Measurements from ENCODE around the gene CACFD1.

Gene CACFD1

DNA sequence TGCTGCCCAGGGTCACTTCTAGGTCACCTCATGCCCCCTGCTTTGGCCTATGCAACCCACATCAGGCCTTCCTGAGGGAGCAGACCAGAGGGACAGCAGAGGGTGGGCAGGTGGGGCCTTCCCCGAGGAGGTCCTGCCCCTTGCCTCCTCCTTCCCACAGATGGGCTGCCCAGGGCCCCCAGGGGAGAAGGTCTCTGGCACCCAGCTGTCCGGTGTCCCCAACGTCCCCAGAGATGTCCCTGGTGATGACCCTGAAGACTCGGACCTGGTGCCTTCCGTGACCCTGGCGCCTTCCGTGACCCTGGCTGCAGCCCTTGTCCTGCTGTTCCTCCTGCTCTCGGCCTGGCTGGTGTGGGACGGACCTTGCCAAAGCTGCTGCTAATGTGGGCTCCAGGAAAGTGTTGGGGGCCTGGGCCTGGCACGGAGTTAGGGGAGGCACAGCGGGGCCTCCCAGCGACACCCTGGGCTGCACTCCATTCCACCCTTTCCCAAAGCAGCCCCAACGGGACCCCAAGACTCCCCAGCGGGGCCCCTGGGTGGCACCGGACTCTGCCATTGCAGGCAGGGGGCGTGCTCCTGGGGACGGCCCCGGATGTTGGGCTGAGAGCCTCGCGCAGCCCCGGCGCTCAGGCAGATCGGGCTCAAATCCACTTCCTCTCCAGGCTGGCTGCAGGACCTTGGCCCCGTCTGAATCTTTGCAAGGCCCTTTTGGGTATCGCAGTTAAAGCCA is 25.9 kb downstream of the CACFD1 start:
- peak in 1 of 2 donors; percentile 27 for DNase-seq

DNA sequence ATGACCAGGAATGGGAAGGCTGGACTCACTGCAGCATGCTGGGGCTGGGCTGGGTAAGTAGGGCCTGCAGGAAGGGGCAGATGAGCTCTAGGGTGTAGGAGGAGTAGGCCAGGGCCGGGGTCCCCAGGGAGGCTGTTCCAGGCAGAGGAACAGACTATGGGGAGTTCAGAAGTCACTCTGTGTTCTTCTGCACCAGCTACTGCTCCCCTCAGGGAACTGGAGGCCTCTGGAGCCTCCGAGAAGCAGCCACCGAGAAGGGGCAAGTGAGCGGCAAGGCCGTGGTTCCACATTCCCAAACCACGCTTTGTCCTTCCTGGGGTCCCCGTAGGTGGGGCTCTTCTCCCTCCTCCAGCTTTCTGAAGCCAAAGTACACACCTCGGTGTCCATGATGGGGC is 27.6 kb downstream of the CACFD1 start:
- no peak for DNase-seq

GRCh38 chr9:133488686-133489252 is 29.0 kb downstream of the CACFD1 start:
- DNase-seq, result no peak

DNA sequence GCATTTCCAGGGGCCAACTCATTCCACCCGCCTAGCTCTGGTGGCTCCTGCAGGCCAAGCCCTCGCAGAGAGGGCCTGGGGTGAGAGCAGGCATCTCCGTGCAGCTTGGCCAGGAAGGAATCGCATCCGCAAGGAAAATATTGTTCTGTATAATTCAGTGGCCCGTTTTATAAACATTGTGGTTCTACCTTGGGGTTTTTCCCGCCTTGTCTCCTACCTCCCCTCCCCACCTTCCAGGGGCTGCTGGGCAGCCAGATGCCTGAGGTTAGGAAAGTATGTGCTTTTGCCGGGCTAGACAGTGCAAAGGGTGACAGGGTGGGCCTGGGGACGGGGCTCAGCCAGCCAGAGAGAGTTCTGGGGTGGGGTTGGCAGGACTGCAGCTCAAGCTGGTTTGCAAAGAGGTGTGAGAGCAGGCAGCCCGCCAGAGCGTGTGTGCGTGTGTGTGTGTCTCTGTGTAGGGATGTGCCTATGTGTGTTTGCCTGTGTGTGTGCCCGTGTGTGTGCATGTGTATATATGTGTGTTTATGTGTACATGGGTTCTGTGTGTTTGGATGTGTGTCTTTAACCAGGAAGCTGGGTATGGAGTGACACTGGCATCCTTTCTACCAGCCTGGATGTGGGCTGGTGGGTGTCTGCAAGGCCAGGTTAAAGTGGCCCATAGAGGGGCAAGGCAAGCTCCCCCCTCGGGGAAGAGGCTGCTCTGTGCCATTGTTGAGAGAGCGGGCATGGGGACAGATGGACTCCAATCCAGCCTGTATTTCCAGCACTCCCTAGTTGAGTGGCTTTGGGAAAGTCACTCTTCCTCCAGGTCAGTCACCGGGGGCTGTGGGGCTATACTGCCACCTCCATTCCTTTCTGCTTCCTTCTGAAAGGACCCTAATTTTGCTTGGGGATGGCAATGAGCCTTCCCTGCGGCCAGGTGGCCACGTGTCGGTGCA is 29.7 kb downstream of the CACFD1 start:
- DNase-seq, result no peak

DNA sequence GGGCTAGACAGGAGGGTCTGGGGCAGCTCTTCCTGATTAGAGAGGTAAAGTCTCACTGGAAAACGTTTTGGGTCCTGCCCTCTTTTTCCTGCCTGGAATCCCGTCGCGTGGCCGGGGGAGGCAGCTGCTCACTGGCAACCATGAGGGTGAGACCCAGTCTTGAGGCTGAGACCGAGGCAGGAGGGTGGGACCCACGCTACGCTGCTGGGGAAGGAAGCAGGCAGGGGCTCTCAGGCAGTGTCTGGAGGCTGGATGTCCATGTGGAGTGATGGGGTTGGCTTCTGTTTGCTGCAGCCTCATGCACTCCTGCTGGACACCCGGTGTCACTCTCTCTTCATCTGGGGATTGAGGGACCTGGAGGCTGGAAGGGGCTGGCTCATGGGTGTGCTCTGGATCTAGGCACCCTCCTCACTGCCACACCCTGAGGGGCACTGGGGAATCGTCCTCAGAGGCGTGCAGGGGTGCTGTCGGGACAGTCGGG is 30.5 kb downstream of the CACFD1 start:
- no peak for DNase-seq

DNA sequence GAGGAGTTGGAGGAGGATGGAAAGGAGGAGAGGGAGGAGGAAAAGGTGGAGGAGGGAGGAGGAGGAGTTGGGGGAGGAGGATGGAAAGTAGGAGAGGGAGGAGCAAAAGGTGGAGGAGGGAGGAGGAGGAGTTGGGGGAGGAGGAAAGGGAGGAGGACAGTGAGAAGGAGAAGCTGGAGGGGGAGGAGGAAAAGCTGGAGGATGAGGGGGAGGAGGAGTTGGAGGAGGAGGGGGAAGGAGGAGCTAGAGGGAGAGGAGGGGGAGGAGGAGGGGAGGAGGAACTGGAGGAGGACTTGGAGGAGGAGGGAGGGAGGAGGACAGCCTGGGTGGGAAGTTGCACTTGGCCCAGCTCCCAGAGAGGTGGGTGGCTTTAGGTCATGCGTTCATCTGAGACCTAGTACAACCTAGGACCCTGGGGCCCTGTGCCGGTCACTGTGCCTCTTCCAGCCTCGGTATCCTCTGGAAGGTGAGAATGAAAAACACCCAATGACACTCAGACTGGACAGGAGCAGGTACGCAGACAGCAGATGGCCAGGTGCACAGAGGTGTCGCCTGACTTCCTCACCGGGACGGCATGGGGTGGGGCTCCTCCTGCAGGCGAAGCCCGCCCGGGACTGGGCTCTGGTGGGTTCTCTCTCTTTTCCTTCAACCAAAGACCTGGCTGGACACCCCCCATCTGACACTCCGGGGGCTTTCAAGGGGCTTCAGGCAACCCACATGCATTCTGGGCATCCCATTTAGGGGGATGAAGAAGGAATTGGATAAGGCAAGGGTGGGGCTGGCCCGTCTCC is 31.3 kb downstream of the CACFD1 start:
- DNase-seq, result no peak

DNA sequence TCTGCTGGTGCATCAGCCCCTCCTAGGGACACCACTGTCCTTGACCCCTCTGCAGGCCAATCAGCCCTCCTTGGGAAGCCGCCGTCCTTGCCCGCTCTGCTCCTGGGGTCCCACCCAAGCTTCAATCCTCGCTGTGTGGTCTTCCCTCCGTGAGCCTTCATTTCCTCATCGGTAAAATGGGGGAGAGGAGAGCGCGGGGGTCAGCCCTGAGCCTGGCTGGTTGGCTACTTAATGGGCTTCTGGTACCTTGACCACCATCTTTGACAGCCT is 31.8 kb downstream of the CACFD1 start:
- DNase-seq, result no peak

- no peak for DNase-seq
Observed at GRCh38 chr9:133492061-133493021, 32.6 kb downstream of the CACFD1 start.

- no peak for DNase-seq
Observed at GRCh38 chr9:133493428-133493827, 33.6 kb downstream of the CACFD1 start.

DNA sequence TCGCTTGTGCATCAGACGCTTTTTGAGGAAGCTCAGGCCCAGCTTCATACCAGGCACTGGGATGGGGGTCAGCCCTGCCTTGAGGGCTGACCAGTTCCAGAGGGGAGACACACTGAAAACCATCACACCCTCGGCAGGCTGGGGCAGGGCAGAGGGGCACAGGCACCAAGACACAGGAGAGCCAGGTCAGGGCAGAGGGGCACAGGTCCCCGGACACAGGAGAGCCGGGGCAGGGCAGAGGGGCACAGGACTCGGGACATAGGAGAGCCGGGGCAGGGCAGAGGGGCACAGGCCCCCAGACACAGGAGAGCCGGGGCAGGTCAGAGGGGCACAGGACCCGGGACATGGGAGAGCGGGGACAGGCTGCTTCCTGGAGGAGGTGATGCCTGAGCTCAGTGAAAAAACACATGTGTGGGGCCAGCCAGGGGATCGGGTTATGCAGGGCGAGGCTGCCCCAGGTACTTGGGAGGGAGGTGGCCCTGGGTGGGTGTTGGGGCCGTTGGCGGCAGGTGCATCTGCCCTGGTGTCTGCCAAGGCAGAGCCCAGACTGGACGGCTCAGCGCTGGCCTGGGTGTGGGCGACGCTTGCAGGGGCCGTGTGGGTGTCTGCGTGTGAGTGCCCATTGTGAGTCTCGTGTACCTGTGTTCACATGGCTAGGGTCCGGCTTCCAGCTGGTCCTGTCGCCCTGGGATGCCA is 34.2 kb downstream of the CACFD1 start:
- DNase-seq, result no peak

DNA sequence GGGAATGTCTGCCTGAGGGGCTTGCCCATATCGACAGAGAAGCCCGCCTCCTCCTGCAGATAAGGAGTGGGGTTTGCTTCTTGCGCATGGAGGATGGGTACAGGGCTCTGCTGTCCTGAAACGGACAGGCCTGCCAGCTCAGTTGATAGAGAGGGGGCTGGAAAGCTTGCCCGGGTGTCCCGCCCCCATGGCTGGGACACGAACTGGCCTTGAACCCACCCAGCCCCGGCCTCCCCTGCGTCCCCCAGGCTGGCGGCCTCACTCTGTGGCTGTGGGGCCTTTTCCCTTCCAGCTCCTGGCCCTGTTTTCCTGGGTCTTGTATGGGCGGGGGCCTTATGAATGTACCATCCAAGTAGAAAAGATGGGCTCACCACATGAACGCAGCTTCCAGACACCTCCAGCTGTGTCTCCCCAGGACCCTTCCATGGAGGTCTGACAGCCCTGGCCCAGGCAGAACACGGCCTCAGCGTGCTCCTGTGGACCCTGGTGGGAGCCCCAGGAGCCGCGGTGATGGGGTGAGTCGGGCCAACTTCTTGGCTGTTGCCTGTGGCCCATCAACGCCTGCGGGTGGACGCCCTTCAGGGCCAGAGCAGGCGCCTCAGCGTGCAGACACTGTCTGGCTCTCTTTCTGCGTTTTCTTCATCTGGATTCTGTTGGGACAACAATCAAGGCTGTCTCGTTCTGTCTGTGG is 35.0 kb downstream of the CACFD1 start:
- DNase-seq, result no peak

GRCh38 chr9:133495327-133496293 is 35.8 kb downstream of the CACFD1 start:
- no peak for DNase-seq

DNA sequence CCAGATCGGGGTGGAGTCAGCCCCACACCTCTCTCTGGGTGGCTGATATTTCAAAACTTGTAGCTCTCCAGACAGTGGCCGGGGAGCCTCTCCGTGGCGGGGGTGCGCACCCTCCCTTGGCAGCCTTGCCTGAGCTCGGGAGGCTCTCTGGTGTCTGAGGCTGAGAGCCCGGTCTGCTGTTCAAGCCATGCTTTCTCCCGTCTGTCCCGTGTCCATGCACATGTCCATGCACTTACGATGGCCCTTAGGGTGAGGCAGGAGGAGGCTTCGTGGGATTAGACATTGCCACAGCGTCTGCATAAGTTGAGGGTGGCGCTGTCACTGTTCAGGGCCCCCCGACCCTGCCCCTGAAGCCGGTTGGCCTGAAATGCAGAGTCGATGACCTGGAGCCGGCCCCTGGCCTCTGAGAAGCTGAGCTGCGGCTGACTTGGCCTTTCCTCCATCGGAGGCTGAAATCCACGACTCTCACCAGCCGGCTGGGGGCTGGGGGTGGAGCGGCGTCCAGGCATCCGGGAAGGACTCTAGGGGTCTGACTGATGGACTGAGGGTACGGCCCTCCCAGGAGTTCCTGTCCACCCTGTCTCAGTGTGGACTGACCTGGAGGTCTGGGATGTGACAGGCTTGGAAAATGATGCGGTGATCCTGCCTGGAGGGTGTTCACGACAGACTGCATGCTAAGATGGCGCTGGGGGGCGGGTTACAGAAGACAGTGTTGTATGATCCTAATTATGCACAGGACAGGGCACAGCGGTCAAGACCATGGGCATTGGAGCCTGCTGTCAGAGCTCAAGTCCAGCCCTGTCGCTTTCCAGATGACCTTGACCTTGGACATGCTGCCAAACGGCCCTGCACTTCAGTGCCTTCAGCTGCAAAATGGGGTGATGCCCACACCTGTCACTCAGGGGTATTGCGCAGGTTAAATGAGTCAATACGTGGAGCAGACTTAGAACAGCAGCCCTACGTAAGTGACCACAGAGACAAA is 37.4 kb downstream of the CACFD1 start:
- DNase-seq, result no peak

DNA sequence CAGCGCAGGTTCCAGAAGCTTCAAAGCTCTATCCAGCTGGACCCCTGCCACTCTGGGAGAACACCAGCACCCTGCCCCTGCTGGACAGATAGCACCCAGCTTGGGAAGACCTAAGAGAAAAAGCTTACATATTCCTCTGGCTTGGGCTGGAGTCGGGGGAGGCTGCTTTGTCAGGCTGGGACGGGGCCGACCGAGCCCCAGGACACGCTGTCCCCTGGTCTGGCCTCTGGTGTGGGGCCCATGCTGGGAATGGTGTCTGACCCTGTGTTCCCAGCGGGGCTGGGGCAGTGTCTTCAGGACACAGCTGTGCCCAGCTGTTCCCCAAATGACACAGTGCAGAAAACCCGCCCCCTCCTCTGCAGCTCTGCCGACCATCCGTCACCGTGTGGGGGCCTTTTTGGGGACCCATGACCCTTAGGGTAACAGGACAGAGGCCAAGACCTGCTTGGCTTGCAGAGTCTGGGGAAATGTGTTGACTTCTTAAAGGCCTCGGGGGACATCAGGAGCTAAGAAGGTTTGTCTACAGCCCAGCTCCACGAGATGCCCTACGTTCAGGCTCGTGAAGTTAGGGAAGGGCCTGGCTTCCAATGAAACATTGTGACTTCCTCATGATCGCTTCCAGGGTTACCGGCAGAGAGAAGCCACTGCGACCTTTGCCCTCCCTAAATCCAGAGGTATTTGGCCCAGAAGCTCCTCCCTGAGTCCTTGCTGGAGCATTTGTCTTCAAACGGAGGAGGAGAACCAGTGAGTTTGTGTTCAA is 39.5 kb downstream of the CACFD1 start:
- no peak for DNase-seq

DNA sequence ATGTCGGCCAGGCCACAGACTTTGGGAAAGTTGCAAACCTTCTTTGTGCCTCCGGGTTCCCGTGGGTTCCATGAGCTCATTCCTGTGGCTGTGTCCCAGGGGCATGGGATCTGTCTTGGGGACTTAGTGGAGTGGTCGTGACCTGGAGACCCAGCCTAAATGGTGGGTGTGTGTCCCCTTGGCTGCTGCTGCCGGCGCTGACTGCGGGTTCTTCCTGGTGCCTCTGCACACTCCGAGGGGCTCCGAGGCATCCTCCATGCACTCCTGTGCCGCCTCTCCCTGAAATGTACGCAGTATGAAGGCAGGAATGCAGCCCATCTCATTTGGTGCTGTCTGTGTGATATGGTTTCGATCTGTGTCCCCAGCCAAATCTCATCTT is 40.1 kb downstream of the CACFD1 start:
- no peak for DNase-seq

DNA sequence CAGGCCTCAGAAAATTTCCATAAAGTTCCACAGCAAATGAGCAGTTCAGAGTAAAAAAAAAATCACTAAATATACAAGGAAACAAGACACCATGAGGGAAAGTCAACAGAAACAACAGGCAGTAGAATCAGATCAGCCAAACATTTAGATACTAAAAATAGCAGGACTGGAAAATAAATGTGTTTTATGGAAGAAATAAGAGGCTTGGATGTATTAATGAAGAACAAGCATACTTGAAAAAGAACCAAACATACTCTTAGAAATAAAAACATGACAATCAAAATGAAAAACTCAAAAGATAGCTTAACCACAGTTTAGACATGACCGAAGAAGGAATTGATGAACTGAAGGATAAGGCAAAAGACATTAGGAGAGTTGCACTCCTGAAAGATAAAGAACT is 42.3 kb downstream of the CACFD1 start:
- DNase-seq, result no peak

GRCh38 chr9:133505186-133505830 is 45.5 kb downstream of the CACFD1 start:
- DNase-seq, result no peak

Measured in stimulated activated CD4-positive, alpha-beta T cell treated with anti-CD3 and anti-CD28 coated beads, Interleukin-2, amount 100 ng/mL, for 24 hours (primary cell).